Measurements from ENCODE around the gene SPIRE1.
"Not testable (repeated sequence)": the region's sequence is repeated elsewhere in the genome, so short reads cannot be mapped to it uniquely, and the experiment has no call there.

The SPIRE1 gene

DNA sequence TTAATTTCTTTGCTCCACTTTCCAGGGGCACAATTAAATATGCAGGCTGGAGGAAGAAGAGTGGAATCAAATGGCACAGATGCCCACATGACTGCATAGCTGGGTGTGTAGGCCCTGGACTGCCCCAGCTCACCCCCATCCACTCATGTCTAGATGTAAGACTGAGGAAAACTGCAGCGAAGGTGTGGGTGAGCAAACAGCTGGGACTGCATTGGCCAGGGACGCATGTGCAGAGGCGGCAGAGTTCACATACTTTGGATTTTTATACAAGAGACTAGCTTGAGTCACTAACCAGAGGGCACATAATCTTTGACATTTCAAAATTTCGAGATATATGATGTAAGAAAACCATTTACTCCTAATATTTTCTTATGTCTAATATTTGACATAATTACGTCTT, 60.1 kb downstream of the SPIRE1 start:
- DNase-seq, result no peak

DNA sequence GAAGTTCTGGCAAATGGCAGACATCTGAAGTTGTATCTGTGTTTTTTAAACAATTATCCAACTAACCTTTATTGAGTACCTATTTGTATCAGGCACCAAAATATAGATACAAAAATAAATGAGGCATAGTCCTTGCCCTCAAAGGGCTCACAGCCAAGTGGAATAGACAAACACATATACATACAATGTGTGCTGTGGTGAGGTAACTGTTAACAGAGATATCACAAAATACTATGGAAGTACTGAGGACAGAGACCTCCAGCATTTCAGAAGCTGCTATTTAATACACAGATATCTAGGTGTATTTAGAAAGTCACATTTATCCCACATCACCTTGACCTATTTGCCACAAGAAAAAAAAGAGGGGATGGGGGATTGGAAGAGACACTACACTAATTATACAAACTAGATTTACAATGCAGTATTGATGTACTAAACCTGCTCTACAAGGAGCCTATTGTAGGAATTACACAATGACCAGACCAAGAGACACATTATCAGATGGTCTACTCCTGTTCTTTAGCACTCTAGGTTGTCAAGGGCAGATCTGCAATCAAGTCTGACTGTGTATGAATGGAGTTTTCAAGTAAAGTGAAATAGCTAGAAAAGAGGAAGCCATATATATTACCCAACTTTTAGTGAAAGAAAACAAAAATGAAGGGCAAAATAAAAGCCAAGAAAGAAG, 62.2 kb downstream of the SPIRE1 start:
- no peak for DNase-seq

DNA sequence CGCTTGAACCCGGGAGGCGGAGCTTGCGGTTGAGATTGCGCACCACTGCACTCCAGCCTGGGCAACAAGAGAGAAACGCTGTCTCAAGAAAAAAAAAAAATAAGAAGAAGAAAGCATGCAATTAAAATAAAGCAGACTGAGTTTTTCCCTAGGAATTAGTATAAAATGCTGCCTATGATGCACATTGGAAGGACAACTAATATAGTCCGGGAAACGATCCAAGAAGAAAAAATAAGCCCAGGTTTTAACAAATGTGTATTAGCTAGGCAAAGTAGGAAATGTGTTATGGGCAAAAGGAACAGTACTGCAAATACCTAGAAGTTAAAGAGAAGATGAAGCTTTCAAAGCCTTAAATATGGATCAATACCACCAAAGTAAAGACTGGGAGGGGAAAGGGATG, 64.0 kb downstream of the SPIRE1 start:
- DNase-seq, result no peak

DNA sequence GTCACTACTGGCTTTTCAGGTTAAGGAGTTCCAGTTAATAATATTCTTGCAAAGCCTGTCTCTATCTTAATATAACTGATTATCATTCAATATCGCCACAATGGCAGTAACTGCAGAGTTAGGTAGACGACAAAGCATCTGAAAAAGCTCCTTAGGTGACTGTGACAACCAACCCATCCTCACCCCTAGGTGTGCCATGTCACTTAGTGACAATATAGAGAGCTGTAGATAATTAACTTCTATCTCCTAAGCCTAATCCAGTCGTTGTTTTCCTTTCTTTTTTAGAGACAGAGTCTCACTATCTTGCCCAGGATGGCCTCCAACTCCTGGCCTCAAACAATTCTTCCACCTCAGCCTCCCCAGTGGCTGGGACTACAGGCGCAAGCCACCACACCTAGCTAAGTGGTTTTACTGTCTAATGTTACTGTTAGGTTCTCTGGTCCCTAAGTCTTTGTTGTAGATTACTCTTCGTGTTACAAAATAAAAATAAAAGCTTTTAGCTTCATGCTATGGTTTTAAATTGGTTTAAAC, 65.2 kb downstream of the SPIRE1 start:
- no peak for DNase-seq

DNA sequence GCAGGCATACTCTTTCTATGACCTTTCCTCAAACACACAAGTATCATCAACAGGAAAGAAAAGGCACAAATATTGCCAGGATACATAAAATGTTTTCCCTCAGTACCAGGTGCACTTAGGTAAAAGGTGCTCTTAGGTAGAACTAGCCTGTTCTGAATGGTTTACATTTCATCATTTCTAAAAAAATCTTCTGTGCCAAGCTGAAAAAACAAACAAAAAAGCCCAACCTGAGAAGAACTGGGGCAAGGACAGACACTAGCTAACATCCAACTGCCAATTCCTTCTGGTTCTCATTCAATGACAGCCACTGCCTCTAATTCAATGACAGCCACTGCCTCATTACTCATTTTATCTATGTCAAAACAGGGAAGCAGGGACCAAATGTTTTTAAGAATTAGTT, 68.5 kb downstream of the SPIRE1 start:
- no peak for DNase-seq

DNA sequence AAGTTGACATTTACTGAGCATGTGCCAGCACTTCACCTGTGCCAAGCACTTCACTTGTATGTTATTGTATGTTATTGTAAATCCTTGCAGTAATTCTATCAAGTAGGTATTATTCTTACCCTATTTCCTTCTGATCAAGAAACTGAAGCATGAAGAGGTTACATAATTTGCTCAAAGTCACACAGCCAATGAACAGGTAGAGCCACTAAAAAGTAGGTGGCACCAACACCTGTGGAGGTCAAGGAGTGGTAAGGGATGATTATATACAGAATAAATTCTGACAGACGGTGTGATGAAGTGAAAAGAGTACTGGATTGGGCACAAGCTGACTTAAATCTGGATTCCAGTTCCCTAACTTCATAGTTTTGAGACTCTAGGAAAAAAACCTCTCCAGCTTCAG, 71.0 kb downstream of the SPIRE1 start:
- DNase-seq, result no peak

DNA sequence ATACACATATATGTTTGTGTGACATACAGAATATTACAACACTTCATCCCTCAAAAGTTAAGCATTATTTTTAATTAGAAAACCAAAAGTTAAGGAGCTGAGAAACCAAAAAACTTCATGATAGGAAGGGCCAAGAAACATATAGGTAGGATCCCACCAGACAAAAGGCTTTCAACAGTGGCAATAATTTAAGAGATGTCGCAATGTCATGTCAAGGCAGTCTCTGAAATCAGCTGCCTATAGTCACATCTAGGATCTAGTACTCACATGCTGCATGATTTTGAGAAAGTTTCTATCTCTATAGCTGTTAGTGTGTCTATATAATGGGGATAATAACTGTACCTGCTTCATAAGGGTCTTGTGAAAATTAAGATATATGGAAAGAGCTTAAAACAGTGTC, 72.7 kb downstream of the SPIRE1 start:
- no peak for DNase-seq

DNA sequence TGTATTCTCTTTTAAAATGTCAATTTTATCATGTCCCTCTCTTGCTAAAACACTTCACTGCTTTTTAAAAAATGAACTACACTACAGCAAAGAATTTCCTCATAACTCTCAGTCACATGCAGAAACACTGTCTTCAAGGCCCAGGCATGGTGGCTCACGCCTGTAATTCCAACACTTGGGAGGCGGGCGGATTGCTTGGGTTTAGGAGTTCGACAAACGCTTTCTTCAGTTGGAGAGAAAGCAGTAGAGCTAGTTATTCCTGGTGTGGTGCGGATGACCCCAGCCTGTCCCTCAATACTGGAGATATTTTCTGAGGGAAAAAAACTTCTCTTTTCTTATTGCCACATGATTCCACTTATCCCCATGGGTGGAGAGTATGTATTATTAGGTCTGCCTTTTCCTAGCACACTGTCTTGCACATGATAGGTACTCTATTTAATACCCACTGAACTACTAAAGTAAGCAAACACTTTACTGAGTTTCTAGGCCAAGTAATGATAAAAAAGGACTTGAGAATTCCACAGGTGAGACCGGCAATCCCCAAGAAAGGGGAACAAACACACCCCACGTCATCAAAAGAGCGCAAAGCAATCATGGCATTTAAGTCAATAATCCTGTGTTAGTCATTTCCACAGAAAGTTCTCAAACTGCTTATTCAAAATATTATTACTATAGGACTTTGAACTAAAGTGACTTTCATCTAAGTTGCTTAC, 77.1 kb downstream of the SPIRE1 start:
- DNase-seq, result no peak

DNA sequence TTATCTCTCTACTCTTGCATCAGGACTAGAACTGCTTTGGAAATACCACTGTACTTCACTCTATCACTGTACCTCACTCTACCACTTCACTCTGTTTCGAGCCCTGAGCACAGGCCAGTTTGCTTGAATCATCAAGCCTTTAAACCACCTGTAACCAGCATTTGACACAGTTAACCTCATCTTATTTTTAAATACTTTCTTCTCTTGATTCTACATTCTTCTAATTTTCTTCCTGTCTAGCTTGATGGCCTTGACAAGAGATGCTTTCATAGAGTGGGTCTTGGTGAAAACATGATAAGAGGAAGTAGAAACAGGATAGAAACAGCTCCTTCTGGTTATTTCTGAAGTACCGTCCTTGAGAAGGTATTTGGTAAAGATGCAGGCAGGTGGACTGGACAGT, 78.1 kb downstream of the SPIRE1 start:
- DNase-seq, result no peak

DNA sequence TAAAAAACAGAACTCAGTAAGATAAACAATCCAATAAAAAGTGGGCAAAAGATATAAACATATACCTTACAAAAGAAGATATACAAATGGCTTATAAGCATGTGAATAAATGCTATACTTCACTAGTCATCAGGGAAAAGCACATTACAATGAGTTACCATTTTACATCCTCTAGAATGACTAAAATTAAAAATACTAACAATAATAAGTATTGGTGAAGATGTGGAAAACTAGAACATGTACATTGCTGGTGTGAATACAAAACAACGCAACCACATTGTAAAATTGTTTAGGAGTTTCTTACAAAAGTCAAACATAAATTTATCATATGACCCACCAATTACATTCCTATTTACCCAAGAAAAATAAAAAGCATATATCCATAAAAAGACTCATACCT, 80.1 kb downstream of the SPIRE1 start:
- no peak for DNase-seq

DNA sequence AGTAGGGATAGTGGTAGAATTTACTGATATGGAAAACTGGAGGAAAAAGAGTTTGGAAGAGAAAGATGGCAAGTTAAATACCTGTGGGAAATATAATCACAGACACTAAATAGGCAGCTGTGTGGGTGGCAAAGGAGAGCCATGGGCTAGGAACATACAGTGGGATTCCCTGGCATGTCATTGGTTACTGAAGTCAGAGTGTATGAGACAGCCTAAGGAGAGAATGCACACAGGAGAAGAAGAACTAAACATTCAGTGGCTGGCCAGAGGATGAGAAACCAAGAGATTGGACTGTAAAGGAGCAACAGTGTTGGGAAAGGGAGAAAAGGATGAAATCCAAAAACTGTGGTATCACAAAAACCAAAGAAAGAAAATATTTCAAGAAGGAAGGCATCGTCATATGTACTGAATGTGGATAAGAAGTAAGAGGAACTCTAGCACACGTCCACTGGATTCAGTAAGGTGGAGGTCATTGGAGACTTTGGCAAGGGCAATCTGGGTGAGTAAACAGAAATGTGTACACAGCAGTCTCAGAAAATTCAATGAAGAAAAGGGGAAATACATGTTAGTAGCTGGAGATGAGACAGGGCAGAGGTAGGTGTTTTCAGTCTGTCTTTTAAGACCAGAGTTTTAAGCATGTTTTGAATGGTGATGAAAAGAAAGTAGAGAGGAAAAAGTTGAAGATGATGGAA, 83.3 kb downstream of the SPIRE1 start:
- no peak for DNase-seq

DNA sequence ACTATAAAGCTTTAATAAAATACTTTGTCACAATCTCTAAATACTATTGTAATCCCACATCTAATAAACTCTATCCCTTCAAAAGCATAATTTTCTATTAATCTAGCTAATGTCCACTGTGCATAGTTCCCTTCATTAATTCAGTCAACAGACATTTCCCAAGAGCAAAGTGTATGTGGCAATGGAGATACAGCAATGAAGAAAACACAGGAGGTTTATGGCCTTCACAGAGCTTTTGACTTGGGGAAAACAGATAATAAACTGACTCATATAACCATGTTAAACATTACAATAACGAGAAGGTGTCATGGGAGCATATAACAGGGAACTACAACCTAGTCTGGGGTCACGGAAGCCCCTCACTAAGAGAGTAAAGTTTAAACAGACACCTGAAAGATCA, 86.3 kb downstream of the SPIRE1 start:
- no peak for DNase-seq

DNA sequence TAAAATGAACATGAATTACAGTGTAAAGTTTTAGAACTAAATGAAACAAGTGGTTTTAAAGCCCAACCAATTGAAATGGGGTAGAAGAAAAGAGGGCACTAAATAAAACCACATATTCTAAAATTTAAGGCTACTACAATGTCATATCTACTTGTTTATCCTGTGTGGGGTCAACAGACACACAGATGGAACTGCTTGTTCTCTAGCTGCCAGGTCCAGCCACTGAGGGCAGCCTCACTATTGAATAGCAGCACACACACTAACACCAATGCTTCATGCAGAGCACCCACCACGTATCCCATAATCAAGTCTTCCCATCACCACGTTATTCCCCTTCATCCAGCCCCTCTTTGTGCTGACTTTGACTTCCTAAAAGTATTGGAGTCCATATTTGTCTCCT, 88.1 kb downstream of the SPIRE1 start:
- DNase-seq, result no peak

DNA sequence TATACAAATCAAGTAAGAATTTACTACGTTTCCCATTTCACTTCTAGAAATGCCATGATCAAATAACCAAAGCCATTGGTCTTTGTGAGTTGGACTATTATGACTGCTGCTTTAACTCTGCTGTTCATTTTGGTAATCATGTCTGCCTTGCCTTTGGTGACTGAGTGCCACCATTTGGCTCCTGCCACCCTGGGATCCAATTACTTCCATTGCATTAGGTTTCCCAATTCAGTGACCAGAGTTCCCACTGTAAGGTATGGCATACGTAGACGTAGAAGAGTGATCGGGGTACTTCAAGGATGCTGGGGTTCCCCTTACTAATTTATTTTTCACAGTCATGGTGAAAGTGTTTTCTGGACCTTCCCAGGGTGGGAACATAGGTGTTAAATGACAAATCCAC, 90.1 kb downstream of the SPIRE1 start:
- no peak for DNase-seq

DNA sequence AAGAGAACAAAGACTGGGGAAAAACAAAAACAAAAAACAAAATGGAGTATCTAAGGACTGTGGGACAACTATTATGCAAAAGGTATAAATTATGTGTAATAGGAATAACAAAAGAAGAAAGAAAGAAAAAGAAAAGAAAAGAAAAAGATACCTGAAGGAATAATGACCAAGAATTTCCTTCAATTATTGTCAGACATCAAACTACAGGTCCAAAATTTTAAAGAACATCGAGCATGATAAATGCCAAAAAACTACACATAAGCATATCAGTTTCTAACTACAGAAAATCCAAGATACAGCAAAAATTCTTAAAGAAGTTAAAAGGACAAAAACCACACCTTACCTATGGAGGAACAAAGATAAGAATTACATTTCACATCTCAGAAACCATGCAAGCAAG, 93.0 kb downstream of the SPIRE1 start:
- no peak for DNase-seq

DNA sequence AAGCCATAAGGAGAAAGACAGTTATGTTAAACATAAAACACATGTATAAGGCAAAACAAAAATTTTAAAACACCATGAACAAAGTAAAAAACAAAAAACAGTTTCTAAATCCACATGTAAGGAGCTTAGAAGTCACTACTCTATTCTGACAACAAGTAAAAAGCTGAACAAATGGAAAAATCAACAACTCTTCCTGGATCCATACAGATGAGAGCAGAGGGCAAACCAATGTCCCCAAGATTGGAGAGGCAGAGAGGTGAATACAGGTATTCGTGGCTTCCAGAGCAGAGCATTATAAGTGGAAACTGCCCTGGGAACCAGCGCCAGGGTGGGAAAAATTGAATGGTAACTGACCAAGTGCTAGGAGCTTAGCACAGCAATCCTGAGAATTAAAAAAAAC, 93.5 kb downstream of the SPIRE1 start:
- DNase-seq, result no peak

DNA sequence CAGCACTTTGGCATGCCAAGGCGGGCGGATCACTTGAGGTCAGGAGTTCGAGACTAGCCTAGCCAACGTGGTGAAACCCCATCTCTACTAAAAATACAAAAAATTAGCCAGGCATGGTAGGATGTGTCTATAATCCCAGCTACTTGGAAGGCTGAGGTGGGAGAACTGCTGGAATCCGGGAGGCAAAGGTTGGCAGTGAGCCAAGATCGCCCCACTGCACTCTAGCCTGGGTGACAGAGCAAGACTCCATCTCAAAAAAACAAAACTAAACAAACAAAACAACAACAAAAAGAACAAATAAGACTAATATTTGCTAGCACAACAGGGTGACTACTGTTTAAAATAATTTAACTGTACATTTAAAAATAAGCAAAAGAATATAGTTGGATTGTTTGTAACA, 97.3 kb downstream of the SPIRE1 start:
- not testable (repeated sequence) for DNase-seq

DNA sequence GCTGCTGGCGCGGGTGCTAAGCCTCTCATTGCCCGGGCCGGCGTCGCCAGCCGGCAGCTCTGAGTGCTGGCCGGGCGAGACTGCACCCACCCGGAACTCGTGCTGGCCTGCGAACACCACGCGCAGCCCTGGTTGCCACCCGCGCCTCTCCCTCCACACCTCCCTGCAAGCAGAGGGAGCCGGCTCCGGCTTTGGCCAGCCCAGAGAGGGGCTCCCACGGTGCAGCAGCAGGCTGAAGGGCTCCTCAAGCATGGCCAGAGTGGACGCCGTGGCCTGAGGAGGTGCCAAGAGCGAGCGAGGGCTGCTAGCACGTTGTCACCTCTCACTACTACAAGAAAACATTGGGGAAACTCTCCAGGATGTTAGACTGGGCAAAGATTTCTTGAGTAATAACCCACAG, 98.6 kb downstream of the SPIRE1 start:
- no peak for DNase-seq

DNA sequence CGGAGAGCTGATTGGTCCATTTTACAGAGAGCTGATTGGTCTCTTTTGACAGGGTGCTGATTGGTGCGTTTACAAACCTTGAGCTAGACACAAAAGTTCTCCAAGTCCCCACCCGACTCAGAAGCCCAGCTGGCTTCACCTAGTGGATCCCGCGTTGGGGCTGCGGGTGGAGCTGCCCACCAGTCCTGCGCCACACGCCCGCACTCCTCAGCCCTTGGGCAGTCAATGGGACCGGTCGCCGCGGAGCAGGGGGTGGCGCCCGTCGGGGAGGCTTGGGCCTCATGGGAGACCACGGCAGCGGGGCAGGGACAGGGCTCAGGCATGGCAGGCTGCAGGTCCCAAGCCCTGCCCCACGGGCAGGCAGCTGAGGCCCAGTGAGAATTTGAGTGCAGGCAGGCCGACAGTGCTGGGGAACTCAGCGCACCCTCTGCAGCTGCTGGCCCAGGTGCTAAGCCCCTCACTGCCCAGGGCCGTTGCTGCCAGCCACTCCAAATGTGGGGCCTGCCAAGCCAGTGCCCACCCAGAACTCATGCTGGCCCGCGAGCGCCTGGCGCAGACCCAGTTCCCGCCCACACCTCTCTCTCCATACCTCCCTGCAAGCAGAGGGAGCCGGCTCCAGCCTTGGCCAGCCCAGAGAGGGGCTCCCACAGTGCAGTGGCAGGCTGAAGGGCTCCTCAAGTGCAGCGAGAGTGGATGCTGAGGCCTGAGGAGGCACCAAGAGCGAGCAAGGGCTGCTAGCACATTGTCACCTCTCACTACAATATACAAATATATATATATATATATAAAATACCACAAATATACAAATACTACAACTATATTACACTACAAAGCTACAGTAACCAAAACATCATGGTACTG, 100.7 kb downstream of the SPIRE1 start:
- no peak for DNase-seq

DNA sequence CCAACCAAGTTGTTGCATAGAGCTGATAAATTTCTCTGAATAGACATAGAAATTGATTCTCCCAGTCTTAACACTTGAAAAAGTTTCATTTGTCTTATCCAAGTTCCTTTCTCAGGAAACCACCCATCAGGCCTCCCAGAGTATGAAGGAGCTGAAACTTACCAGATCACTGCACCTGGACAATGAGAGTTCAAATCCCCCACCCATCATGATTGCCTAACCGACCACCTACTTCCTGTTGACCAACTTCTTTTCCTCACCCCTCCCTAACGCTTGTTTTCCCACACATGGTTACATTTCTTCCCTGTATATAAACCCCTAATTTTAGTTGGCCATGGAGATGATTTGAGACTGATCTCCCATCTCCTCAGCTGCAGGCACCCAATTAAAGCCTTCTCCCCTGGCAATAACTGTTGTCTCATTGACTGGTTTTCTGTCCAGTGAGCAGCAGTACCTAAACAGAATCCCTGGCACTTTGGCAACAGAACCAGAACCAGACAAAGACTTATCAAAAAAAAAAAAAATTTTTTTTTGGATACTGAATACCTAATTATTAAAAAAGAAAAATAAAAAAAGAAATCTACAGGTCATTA, 103.0 kb downstream of the SPIRE1 start:
- no peak for DNase-seq

DNA sequence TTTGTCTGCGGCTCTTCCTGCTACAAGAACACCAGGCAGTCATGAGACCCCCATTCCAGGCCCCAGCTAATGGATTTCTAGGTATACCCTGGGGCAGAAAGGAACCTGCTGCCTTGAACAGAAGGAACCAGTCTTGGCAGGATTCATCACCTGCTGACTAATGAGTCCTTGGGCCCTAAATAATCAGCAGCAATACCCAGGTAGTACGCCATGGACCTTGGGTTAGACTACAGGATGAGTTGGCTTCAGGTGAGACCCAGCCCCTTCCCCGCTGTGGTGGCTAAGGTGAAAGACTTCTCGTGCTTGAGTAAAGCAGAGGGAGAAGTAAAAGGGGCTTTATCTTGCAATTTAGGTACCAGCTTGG, 105.0 kb downstream of the SPIRE1 start:
- no peak for DNase-seq

DNA sequence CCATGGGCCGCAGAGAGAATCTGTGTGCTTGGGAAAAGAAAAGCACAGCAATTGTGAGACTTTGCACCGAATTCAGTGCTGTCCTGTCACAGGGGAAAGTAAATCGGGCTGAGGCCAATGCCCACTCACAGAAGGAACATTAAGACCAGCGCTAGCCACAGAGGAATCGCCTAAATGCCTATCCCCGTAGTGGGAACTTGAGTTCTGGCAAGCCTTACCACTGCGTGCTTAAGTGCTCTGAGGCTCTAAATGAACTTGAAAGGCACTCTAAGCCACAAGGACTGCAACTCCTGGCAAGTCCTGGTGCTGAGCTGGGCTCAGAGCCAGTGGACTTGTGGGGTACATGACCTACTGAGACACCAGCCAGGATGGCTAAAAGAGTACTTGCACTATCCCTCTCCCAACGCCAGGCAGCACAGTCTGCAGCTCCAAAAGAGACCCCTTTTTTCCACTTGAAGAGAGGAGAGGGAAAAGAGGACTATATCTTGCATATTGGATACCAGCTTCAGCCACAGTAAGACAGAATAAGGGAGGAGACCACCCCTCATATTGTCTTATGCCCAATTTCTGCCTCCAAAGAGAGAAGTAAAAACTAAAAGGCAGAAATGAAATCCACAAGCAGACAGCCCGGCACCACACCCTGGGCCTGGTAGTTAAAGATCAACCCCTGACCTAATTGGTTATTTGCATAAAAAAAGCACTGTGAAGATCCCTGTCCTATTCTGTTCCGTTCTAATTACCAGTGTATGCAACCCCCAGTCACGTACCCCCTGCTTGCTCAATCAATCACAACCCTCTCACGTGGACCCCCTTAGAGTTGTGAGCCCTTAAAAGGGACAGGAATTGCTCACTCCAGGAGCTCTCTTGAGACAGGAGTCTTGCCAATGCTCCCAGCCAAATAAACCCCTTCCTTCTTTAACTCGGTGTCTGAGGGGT, 105.7 kb downstream of the SPIRE1 start:
- DNase-seq, result not testable (repeated sequence)
